ENCODE results near the gene PHTF2.
"Not testable (repeated sequence)": the region's sequence is repeated elsewhere in the genome, so short reads cannot be mapped to it uniquely, and the experiment has no call there.

PHTF2 gene

GRCh38 chr7:77833136-77833535, 34.6 kb downstream of the PHTF2 start:
- ATAC-seq: no peak
- H3K9me3 Mint-ChIP-seq: no peaks in the 10 kb centered on the region
- H3K4me3 Mint-ChIP-seq: no peak overlapping the region
- H3K36me3 Mint-ChIP-seq: peaks cover 9% of the 10 kb centered on the region
- H3K4me1 Mint-ChIP-seq: peaks cover 57% of the 10 kb centered on the region
- no peaks in the 10 kb centered on the region for H3K27me3 Mint-ChIP-seq
- H3K27ac Mint-ChIP-seq: peak overlapping the region; percentile 28

- not testable (repeated sequence) for ATAC-seq, H3K9me3 Mint-ChIP-seq, H3K4me3 Mint-ChIP-seq, H3K36me3 Mint-ChIP-seq, H3K27me3 Mint-ChIP-seq
- H3K27ac Mint-ChIP-seq: peak overlapping the region; percentile 28
- H3K4me1 Mint-ChIP-seq: peaks cover 43% of the 10 kb centered on the region
Measured at GRCh38 chr7:77836425-77836824, 37.9 kb downstream of the PHTF2 start.

GRCh38 chr7:77837275-77837674, 38.7 kb downstream of the PHTF2 start:
- no peak overlapping the region for H3K4me3 Mint-ChIP-seq
- ATAC-seq: no peak
- H3K27me3 Mint-ChIP-seq: no peaks in the 10 kb centered on the region
- H3K36me3 Mint-ChIP-seq: peaks cover 9% of the 10 kb centered on the region
- H3K9me3 Mint-ChIP-seq: no peaks in the 10 kb centered on the region
- no peak overlapping the region for H3K27ac Mint-ChIP-seq
- peaks cover 43% of the 10 kb centered on the region for H3K4me1 Mint-ChIP-seq

- Mint-ChIP-seq H3K27me3 (no peaks in the 10 kb centered on the region), H3K4me3 (no peak overlapping the region), H3K4me1 (peaks cover 47% of the 10 kb centered on the region), H3K27ac (peak overlapping the region; percentile 36), H3K36me3 (peaks cover 11% of the 10 kb centered on the region), H3K9me3 (no peaks in the 10 kb centered on the region)
- no peak for ATAC-seq
Measured at GRCh38 chr7:77837966-77838365, 39.4 kb downstream of the PHTF2 start.

GRCh38 chr7:77838929-77839491, 40.4 kb downstream of the PHTF2 start:
- H3K9me3 Mint-ChIP-seq: no peaks in the 10 kb centered on the region
- H3K36me3 Mint-ChIP-seq: peaks cover 19% of the 10 kb centered on the region
- no peak overlapping the region for H3K27ac Mint-ChIP-seq
- H3K27me3 Mint-ChIP-seq: no peaks in the 10 kb centered on the region
- no peak for ATAC-seq
- peaks cover 43% of the 10 kb centered on the region for H3K4me1 Mint-ChIP-seq
- H3K4me3 Mint-ChIP-seq: no peak overlapping the region

GRCh38 chr7:77839919-77840318, 41.3 kb downstream of the PHTF2 start:
- H3K4me3 Mint-ChIP-seq: peak overlapping the region; percentile 58
- no peaks in the 10 kb centered on the region for H3K9me3 Mint-ChIP-seq
- peaks cover 22% of the 10 kb centered on the region for H3K36me3 Mint-ChIP-seq
- no peak for ATAC-seq
- no peaks in the 10 kb centered on the region for H3K27me3 Mint-ChIP-seq
- peak overlapping the region; percentile 77 for H3K27ac Mint-ChIP-seq
- peaks cover 36% of the 10 kb centered on the region for H3K4me1 Mint-ChIP-seq

GRCh38 chr7:77843194-77843593, 44.6 kb downstream of the PHTF2 start:
- peaks cover 31% of the 10 kb centered on the region for H3K36me3 Mint-ChIP-seq
- H3K9me3 Mint-ChIP-seq: peaks cover 2% of the 10 kb centered on the region

GRCh38 chr7:77846317-77847092, 47.9 kb downstream of the PHTF2 start:
- Mint-ChIP-seq H3K36me3 (peaks cover 52% of the 10 kb centered on the region), H3K4me1 (peaks cover 65% of the 10 kb centered on the region), H3K4me3 (no peak overlapping the region), H3K27ac (peak overlapping the region; percentile 14), H3K27me3 (no peaks in the 10 kb centered on the region), H3K9me3 (peaks cover 2% of the 10 kb centered on the region)
- ATAC-seq: no peak

More at GRCh38 chr7:77843194-77843593, 44.6 kb downstream of the PHTF2 start:
- no peak for ATAC-seq
- peaks cover 55% of the 10 kb centered on the region for H3K4me1 Mint-ChIP-seq
- H3K4me3 Mint-ChIP-seq: no peak overlapping the region
- peak overlapping the region; percentile 18 for H3K27ac Mint-ChIP-seq
- H3K27me3 Mint-ChIP-seq: no peaks in the 10 kb centered on the region

GRCh38 chr7:77855371-77856083, 57.0 kb downstream of the PHTF2 start:
- H3K27ac Mint-ChIP-seq: no peak overlapping the region
- H3K4me3 Mint-ChIP-seq: no peak overlapping the region
- H3K27me3 Mint-ChIP-seq: no peaks in the 10 kb centered on the region
- H3K36me3 Mint-ChIP-seq: peaks cover 54% of the 10 kb centered on the region
- peaks cover 71% of the 10 kb centered on the region for H3K4me1 Mint-ChIP-seq
- no peaks in the 10 kb centered on the region for H3K9me3 Mint-ChIP-seq
- no peak for ATAC-seq

GRCh38 chr7:77858278-77858677, 59.7 kb downstream of the PHTF2 start:
- no peaks in the 10 kb centered on the region for H3K9me3 Mint-ChIP-seq
- peaks cover 53% of the 10 kb centered on the region for H3K4me1 Mint-ChIP-seq
- H3K36me3 Mint-ChIP-seq: peaks cover 31% of the 10 kb centered on the region
- no peak for ATAC-seq
- H3K27me3 Mint-ChIP-seq: no peaks in the 10 kb centered on the region
- no peak overlapping the region for H3K4me3 Mint-ChIP-seq
- H3K27ac Mint-ChIP-seq: peak overlapping the region; percentile 76

- peak overlapping the region; percentile 76 for H3K27ac Mint-ChIP-seq
- ATAC-seq: no peak
- peaks cover 53% of the 10 kb centered on the region for H3K4me1 Mint-ChIP-seq
- no peaks in the 10 kb centered on the region for H3K27me3 Mint-ChIP-seq
- H3K9me3 Mint-ChIP-seq: no peaks in the 10 kb centered on the region
- no peak overlapping the region for H3K4me3 Mint-ChIP-seq
- H3K36me3 Mint-ChIP-seq: peaks cover 21% of the 10 kb centered on the region
Measured at GRCh38 chr7:77859343-77859742, 60.8 kb downstream of the PHTF2 start.

GRCh38 chr7:77862691-77863090, 64.1 kb downstream of the PHTF2 start:
- H3K9me3 Mint-ChIP-seq: no peaks in the 10 kb centered on the region
- H3K4me1 Mint-ChIP-seq: peaks cover 61% of the 10 kb centered on the region
- no peak for ATAC-seq
- H3K36me3 Mint-ChIP-seq: no peaks in the 10 kb centered on the region
- H3K4me3 Mint-ChIP-seq: no peak overlapping the region
- no peak overlapping the region for H3K27ac Mint-ChIP-seq
- no peaks in the 10 kb centered on the region for H3K27me3 Mint-ChIP-seq

- Mint-ChIP-seq H3K9me3 (no peaks in the 10 kb centered on the region), H3K4me1 (peaks cover 50% of the 10 kb centered on the region), H3K36me3 (no peaks in the 10 kb centered on the region), H3K27me3 (no peaks in the 10 kb centered on the region), H3K27ac (no peak overlapping the region), H3K4me3 (no peak overlapping the region)
- ATAC-seq: no peak
Measured at GRCh38 chr7:77863860-77864259, 65.3 kb downstream of the PHTF2 start.

GRCh38 chr7:77866370-77866769, 67.8 kb downstream of the PHTF2 start:
- Mint-ChIP-seq H3K36me3 (peaks cover 22% of the 10 kb centered on the region), H3K4me1 (peaks cover 59% of the 10 kb centered on the region), H3K4me3 (no peak overlapping the region), H3K27me3 (no peaks in the 10 kb centered on the region), H3K27ac (no peak overlapping the region), H3K9me3 (peaks cover 6% of the 10 kb centered on the region)
- ATAC-seq: no peak

- Mint-ChIP-seq H3K4me3 (no peak overlapping the region), H3K27me3 (no peaks in the 10 kb centered on the region), H3K9me3 (peaks cover 6% of the 10 kb centered on the region), H3K4me1 (peaks cover 59% of the 10 kb centered on the region), H3K27ac (no peak overlapping the region), H3K36me3 (peaks cover 23% of the 10 kb centered on the region)
- ATAC-seq: no peak
Measured at GRCh38 chr7:77866786-77867536, 68.4 kb downstream of the PHTF2 start.
